WTC11 (cell line): ENCODE data around the gene IL10RB. TPM values are rescaled to one million over a fixed set of nuclear protein-coding genes. Genes with fewer than 3 reads are reported as not detected.

Experiments used
- ATAC-seq: fragments of 200-7000 bp; cut with Tn5 transposase; 2 replicates; pipeline ENCODE4 v1.10.0; 2021; ENCODE audit warnings: mild to moderate bottlenecking, moderate library complexity
- CTCF ChIA-PET: fragments of 300-600 bp; sonication (Branson Sonifier 250); formaldehyde crosslinking; loops from one replicate; lab custom pipeline; 2021; ENCODE audit warnings: antibody characterized with exemption; lab: Charles Lee
- POLR2A ChIA-PET: fragments of 350-600 bp; sonication (Branson Sonifier 250); formaldehyde crosslinking; loops from one replicate; lab custom pipeline; 2021; ENCODE audit warnings: antibody characterized with exemption; lab: Charles Lee
- DNase-seq: peaks from one replicate; pipeline ENCODE4 v3.0.0; 2021; ENCODE audit warnings: low spot score
- H3K27ac Mint-ChIP-seq: 2 replicates; pipeline ENCODE4 v1.8.0; 2021; ENCODE audit warnings: mixed read lengths
- H3K27me3 Mint-ChIP-seq: 2 replicates; pipeline ENCODE4 v1.8.0; 2021; ENCODE audit warnings: low read depth, mild to moderate bottlenecking, moderate library complexity, mixed read lengths
- H3K36me3 Mint-ChIP-seq: 2 replicates; pipeline ENCODE4 v1.8.0; 2021; ENCODE audit warnings: mixed read lengths
- H3K4me1 Mint-ChIP-seq: 2 replicates; pipeline ENCODE4 v1.8.0; 2022; ENCODE audit warnings: mixed read lengths
- H3K4me3 Mint-ChIP-seq: 2 replicates; pipeline ENCODE4 v1.8.0; 2021; ENCODE audit warnings: mild to moderate bottlenecking, moderate library complexity, mixed read lengths
- H3K9me3 Mint-ChIP-seq: 2 replicates; pipeline ENCODE4 v1.8.0; 2021; ENCODE audit warnings: mixed read lengths
- CBFB ChIP-seq: sonication (generic); formaldehyde crosslinking; IDR thresholded peaks from 2 replicates; pipeline ENCODE4 v1.8.1; 2022; ENCODE audit warnings: mild to moderate bottlenecking, low read depth, missing genetic modification reagents
- ESRRA ChIP-seq: sonication (generic); formaldehyde crosslinking; IDR thresholded peaks from 2 replicates; pipeline ENCODE4 v1.8.1; 2022; ENCODE audit warnings: mild to moderate bottlenecking, missing genetic modification reagents, borderline replicate concordance
- FOXJ3 ChIP-seq: sonication (generic); formaldehyde crosslinking; IDR thresholded peaks from 2 replicates; pipeline ENCODE4 v1.9.0; 2021; ENCODE audit warnings: missing genetic modification reagents, mild to moderate bottlenecking, borderline replicate concordance
- JAZF1 ChIP-seq: fragments of 250-450 bp; sonication (Bioruptor Pico); IDR thresholded peaks from 2 replicates; pipeline ENCODE4 v1.9.0; 2021; ENCODE audit warnings: moderate library complexity, mild to moderate bottlenecking, inconsistent platforms
- MXD4 ChIP-seq: fragments of 250-450 bp; sonication (Bioruptor Pico); IDR thresholded peaks from 2 replicates; pipeline ENCODE4 v1.8.0; 2021; ENCODE audit warnings: mild to moderate bottlenecking, moderate library complexity, borderline replicate concordance
- RELA ChIP-seq: sonication (generic); formaldehyde crosslinking; IDR thresholded peaks from 2 replicates; pipeline ENCODE4 v1.8.1; 2022; ENCODE audit warnings: missing genetic modification reagents, mild to moderate bottlenecking, borderline replicate concordance
- ZNF121 ChIP-seq: sonication (generic); formaldehyde crosslinking; IDR thresholded peaks from 2 replicates; pipeline ENCODE4 v1.8.0; 2023; ENCODE audit warnings: missing genetic modification reagents
- total RNA-seq: library from RNA; stranded (reverse); gene quantifications from 3 replicates; pipeline ENCODE4 v1.2.3, GENCODE V29; 2021
- TF ChIP-seq, protein P1 (sequence below): sonication (generic); formaldehyde crosslinking; IDR thresholded peaks from 2 replicates; pipeline ENCODE4 v1.8.0; 2022; ENCODE audit warnings: mild to moderate bottlenecking, missing genetic modification reagents
- TF ChIP-seq, protein P2 (sequence below): fragments of 250-450 bp; sonication (Bioruptor Pico); IDR thresholded peaks from 2 replicates; pipeline ENCODE4 v1.8.0; 2021; ENCODE audit warnings: mild to moderate bottlenecking
- TF ChIP-seq, protein P3 (sequence below): sonication (generic); formaldehyde crosslinking; IDR thresholded peaks from 2 replicates; pipeline ENCODE4 v1.8.1; 2023; ENCODE audit warnings: mild to moderate bottlenecking, missing genetic modification reagents, moderate library complexity
- TF ChIP-seq, protein P4 (sequence below): sonication (generic); formaldehyde crosslinking; IDR thresholded peaks from 2 replicates; pipeline ENCODE4 v1.8.1; 2022; ENCODE audit warnings: missing genetic modification reagents, borderline replicate concordance

IL10RB gene
- total RNA-seq, 1 experiment from 2014 or later, result 3.7 TPM

DNA sequence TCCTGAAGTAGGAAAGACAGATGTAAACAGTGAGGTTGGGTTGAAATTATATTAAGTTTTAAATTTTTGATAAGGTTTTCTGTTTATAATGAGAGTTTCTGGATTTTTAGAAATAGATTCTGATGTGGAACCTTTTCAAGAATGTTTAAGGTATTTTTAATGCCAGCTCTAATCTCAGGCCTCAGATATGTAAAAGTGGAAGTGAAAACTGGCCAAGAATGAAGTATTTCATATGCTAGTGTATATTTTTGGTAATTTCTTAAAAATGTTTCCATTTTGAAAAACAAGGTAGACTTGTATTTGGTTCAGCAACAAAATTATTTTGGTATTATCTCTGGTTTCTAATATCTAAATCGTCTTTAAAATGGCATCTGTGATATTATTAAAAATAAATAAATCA, 73.0 kb downstream of the IL10RB start (continued):
- TF ChIP-seq, protein P1, sequence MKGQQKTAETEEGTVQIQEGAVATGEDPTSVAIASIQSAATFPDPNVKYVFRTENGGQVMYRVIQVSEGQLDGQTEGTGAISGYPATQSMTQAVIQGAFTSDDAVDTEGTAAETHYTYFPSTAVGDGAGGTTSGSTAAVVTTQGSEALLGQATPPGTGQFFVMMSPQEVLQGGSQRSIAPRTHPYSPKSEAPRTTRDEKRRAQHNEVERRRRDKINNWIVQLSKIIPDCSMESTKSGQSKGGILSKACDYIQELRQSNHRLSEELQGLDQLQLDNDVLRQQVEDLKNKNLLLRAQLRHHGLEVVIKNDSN (CRISPR knock-in tag), result no peak
- TF ChIP-seq, protein P2, sequence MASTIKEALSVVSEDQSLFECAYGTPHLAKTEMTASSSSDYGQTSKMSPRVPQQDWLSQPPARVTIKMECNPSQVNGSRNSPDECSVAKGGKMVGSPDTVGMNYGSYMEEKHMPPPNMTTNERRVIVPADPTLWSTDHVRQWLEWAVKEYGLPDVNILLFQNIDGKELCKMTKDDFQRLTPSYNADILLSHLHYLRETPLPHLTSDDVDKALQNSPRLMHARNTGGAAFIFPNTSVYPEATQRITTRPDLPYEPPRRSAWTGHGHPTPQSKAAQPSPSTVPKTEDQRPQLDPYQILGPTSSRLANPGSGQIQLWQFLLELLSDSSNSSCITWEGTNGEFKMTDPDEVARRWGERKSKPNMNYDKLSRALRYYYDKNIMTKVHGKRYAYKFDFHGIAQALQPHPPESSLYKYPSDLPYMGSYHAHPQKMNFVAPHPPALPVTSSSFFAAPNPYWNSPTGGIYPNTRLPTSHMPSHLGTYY (CRISPR knock-in tag), result no peak
- TF ChIP-seq ESRRA (CRISPR knock-in tag) (no peak), MXD4 (CRISPR knock-in tag) (no peak), RELA (CRISPR knock-in tag) (no peak)
- TF ChIP-seq, protein P3, sequence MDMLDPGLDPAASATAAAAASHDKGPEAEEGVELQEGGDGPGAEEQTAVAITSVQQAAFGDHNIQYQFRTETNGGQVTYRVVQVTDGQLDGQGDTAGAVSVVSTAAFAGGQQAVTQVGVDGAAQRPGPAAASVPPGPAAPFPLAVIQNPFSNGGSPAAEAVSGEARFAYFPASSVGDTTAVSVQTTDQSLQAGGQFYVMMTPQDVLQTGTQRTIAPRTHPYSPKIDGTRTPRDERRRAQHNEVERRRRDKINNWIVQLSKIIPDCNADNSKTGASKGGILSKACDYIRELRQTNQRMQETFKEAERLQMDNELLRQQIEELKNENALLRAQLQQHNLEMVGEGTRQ (CRISPR knock-in tag), result no peak
- TF ChIP-seq, all 79 proteins: peak for 0

DNA sequence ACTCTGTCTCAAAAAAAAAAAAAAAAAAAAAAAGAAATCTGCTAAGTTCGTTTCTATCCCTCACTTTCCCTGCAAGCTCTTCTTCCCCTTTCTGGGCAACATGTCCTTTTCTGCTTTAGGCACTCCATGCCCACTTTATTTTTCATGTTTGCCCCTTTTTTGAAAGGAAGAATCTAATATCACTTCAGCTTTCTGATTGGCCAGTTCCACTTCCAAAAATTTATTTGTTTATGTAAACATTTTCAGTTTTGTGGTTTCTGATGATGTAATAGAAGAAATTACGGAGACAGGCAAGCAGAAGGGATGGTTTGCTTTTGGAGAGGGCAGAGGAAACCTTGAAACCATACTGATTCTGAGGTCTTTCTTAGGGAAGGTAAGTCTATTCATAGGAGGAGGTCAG, 73.8 kb downstream of the IL10RB start:
- ChIA-PET POLR2A (no interaction called here), CTCF (interaction anchor here (0.9 kb wide), 1 partner anchor 21 kb away, joined by 3 read pairs; no protein-coding TSS in a partner anchor)
- peaks cover 3% of the 10 kb centered on the region; the same call in 1 of the 2 replicates for H3K9me3 Mint-ChIP-seq
- DNase-seq, result no peak
- H3K27me3 Mint-ChIP-seq, result no peaks in the 10 kb centered on the region
- peak overlapping the region; percentile 48 for H3K27ac Mint-ChIP-seq
- no peak for TF ChIP-seq JAZF1
- no peaks in the 10 kb centered on the region for H3K4me1 Mint-ChIP-seq
- ATAC-seq, result no peak
- peaks cover 34% of the 10 kb centered on the region for H3K36me3 Mint-ChIP-seq
- H3K4me3 Mint-ChIP-seq, result no peak overlapping the region

DNA sequence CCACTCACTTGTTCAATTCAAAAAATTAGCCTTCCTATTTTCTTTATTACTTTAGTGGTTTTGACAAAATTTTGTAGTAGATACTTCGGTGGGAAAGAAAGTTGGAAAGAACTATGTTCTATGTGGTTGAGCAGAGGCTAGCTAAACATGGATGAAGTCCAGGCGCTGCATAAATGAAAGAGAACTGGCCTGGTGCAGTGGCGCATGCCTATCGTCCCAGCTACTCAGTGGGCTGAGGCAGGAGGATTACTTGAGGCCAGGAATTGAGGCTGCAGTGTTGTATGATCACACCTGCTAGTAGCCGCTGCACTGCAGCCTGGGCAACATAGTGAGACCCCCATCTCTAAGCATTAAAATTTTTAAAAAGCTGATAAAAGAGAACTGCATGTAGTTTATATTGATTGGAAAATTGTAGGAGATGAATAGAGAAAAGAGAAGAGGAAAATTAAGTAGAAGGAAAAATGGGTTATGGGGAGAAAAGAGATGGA, 79.6 kb downstream of the IL10RB start:
- no peaks in the 10 kb centered on the region for H3K4me1 Mint-ChIP-seq
- no peaks in the 10 kb centered on the region for H3K9me3 Mint-ChIP-seq
- ChIA-PET CTCF (interaction anchor here (0.6 to 4.2 kb wide), 2 partner anchors 16 to 258 kb away, joined by 7 to 33 read pairs; no protein-coding TSS in a partner anchor), POLR2A (no interaction called here)
- H3K27me3 Mint-ChIP-seq, result no peaks in the 10 kb centered on the region
- peaks cover 44% of the 10 kb centered on the region for H3K36me3 Mint-ChIP-seq
- ATAC-seq (no peak), DNase-seq (no peak)
- H3K4me3 Mint-ChIP-seq, result no peak overlapping the region
- H3K27ac Mint-ChIP-seq, result no peak overlapping the region
- no peak for TF ChIP-seq CBFB (CRISPR knock-in tag)
- TF ChIP-seq, protein P4, sequence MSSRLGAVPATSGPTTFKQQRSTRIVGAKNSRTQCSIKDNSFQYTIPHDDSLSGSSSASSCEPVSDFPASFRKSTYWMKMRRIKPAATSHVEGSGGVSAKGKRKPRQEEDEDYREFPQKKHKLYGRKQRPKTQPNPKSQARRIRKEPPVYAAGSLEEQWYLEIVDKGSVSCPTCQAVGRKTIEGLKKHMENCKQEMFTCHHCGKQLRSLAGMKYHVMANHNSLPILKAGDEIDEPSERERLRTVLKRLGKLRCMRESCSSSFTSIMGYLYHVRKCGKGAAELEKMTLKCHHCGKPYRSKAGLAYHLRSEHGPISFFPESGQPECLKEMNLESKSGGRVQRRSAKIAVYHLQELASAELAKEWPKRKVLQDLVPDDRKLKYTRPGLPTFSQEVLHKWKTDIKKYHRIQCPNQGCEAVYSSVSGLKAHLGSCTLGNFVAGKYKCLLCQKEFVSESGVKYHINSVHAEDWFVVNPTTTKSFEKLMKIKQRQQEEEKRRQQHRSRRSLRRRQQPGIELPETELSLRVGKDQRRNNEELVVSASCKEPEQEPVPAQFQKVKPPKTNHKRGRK, result no peak
- TF ChIP-seq, protein P1 (CRISPR knock-in tag), result no peak
- TF ChIP-seq ZNF121 (CRISPR knock-in tag), result peak; percentile 69; the same call in 1 of the 2 replicates
- no peak for TF ChIP-seq FOXJ3 (CRISPR knock-in tag)

Other genes with a start within 250 kb of the IL10RB start
- 0.60 to 0.79 TPM (median 0.71 TPM) in 3 replicates for gene OLIG2, start 240.4 kb upstream of the IL10RB start, total RNA-seq
- 2.1 to 2.4 TPM (median 2.2 TPM) in 3 replicates for gene OLIG1, start 196.2 kb upstream of the IL10RB start, total RNA-seq
- gene IFNAR2, start 36.4 kb upstream of the IL10RB start, total RNA-seq, result 13.3 to 19.1 TPM (median 16.4 TPM) in 3 replicates
- 12.2 to 14.6 TPM (median 13.2 TPM) in 3 replicates for gene IFNAR1, start 58.6 kb downstream of the IL10RB start, total RNA-seq
- 34.1 to 37.3 TPM (median 35.7 TPM) in 3 replicates for gene IFNGR2, start 137.0 kb downstream of the IL10RB start, total RNA-seq
- 21.0 to 26.0 TPM (median 25.4 TPM) in 3 replicates for gene TMEM50B, start 213.6 kb downstream of the IL10RB start, total RNA-seq
- 2.6 to 4.0 TPM (median 3.5 TPM) in 3 replicates for gene DNAJC28, start 225.3 kb downstream of the IL10RB start, total RNA-seq